Chondrocyte (in vitro differentiated cells): ENCODE data around the gene EFNB1. TPM values are rescaled to one million over a fixed set of nuclear protein-coding genes. Genes with fewer than 3 reads are reported as not detected.

ENCODE experiments used
- DNase-seq: peaks from one replicate; pipeline ENCODE4 v3.0.0; 2021; ENCODE audit warnings: mixed read lengths, low spot score
- H3K27ac Mint-ChIP-seq: one replicate; pipeline ENCODE4 v1.8.0; 2021; ENCODE audit warnings: mild to moderate bottlenecking, moderate library complexity, mixed read lengths; ENCODE audit not compliant: unreplicated experiment
- H3K27me3 Mint-ChIP-seq: 2 replicates; pipeline ENCODE4 v1.8.0; 2021; ENCODE audit warnings: low read depth, mixed read lengths
- H3K36me3 Mint-ChIP-seq: 2 replicates; pipeline ENCODE4 v1.8.0; 2021; ENCODE audit warnings: low read depth, mixed read lengths
- H3K4me1 Mint-ChIP-seq: 2 replicates; pipeline ENCODE4 v1.8.0; 2021; ENCODE audit warnings: low read depth, mild to moderate bottlenecking, mixed read lengths
- H3K4me3 Mint-ChIP-seq: one replicate; pipeline ENCODE4 v1.8.0; 2021; ENCODE audit warnings: mild to moderate bottlenecking, moderate library complexity, mixed read lengths; ENCODE audit not compliant: unreplicated experiment
- H3K9me3 Mint-ChIP-seq: 2 replicates; pipeline ENCODE4 v1.8.0; 2021; ENCODE audit warnings: low read depth, mixed read lengths
- CTCF ChIP-seq: fragments of 200-600 bp; sonication (generic); IDR thresholded peaks from 2 replicates; pipeline ENCODE4 v1.5.0; 2021; ENCODE audit warnings: antibody characterized with exemption, mild to moderate bottlenecking, moderate library complexity
- total RNA-seq: library from RNA; stranded (reverse); gene quantifications from 3 replicates; pipeline ENCODE4 v1.2.1, GENCODE V29; 2021

The EFNB1 gene
- total RNA-seq, 1 donor from 2014 or later, result 32.9 TPM

GRCh38 chrX:68868902-68869800, 40.3 kb downstream of the EFNB1 start:
- H3K27me3 Mint-ChIP-seq, result no peaks in the 10 kb centered on the region
- no peaks in the 10 kb centered on the region for H3K9me3 Mint-ChIP-seq
- H3K36me3 Mint-ChIP-seq, result no peaks in the 10 kb centered on the region
- H3K27ac Mint-ChIP-seq, result no peak overlapping the region
- H3K4me1 Mint-ChIP-seq, result peaks cover 6% of the 10 kb centered on the region
- DNase-seq, result no peak
- TF ChIP-seq CTCF, result no peak
- H3K4me3 Mint-ChIP-seq, result no peak overlapping the region

GRCh38 chrX:68870357-68870756, 41.5 kb downstream of the EFNB1 start:
- no peak for TF ChIP-seq CTCF
- Mint-ChIP-seq H3K36me3 (no peaks in the 10 kb centered on the region), H3K4me1 (peaks cover 6% of the 10 kb centered on the region), H3K27ac (no peak overlapping the region), H3K4me3 (no peak overlapping the region), H3K27me3 (peaks cover 3% of the 10 kb centered on the region), H3K9me3 (no peaks in the 10 kb centered on the region)
- no peak for DNase-seq

GRCh38 chrX:68872171-68872570, 43.4 kb downstream of the EFNB1 start:
- no peak for TF ChIP-seq CTCF
- peaks cover 6% of the 10 kb centered on the region for H3K4me1 Mint-ChIP-seq
- peaks cover 3% of the 10 kb centered on the region for H3K27me3 Mint-ChIP-seq
- no peaks in the 10 kb centered on the region for H3K9me3 Mint-ChIP-seq
- no peak for DNase-seq
- H3K4me3 Mint-ChIP-seq, result no peak overlapping the region
- no peaks in the 10 kb centered on the region for H3K36me3 Mint-ChIP-seq
- H3K27ac Mint-ChIP-seq, result no peak overlapping the region

GRCh38 chrX:68874076-68874475, 45.3 kb downstream of the EFNB1 start:
- no peaks in the 10 kb centered on the region for H3K36me3 Mint-ChIP-seq
- no peak for TF ChIP-seq CTCF
- no peaks in the 10 kb centered on the region for H3K4me1 Mint-ChIP-seq
- H3K9me3 Mint-ChIP-seq, result no peaks in the 10 kb centered on the region
- no peak overlapping the region for H3K4me3 Mint-ChIP-seq
- DNase-seq, result no peak
- no peak overlapping the region for H3K27ac Mint-ChIP-seq
- peaks cover 3% of the 10 kb centered on the region for H3K27me3 Mint-ChIP-seq

- H3K9me3 Mint-ChIP-seq, result no peaks in the 10 kb centered on the region
- H3K27ac Mint-ChIP-seq, result no peak overlapping the region
- no peak overlapping the region for H3K4me3 Mint-ChIP-seq
Observed at GRCh38 chrX:68876731-68877130, 47.9 kb downstream of the EFNB1 start.

More at GRCh38 chrX:68876731-68877130, 47.9 kb downstream of the EFNB1 start:
- TF ChIP-seq CTCF, result no peak
- Mint-ChIP-seq H3K4me1 (no peaks in the 10 kb centered on the region), H3K36me3 (no peaks in the 10 kb centered on the region), H3K27me3 (peaks cover 3% of the 10 kb centered on the region)
- no peak for DNase-seq
